ENCODE results near the gene ATXN7L1. TPM values are rescaled to one million over a fixed set of nuclear protein-coding genes. Genes with fewer than 3 reads are reported as not detected.
"Not testable (repeated sequence)": the region's sequence is repeated elsewhere in the genome, so short reads cannot be mapped to it uniquely, and the experiment has no call there.

Gene ATXN7L1
- total RNA-seq, 1 donor from 2014 or later = 2.4 TPM

DNA sequence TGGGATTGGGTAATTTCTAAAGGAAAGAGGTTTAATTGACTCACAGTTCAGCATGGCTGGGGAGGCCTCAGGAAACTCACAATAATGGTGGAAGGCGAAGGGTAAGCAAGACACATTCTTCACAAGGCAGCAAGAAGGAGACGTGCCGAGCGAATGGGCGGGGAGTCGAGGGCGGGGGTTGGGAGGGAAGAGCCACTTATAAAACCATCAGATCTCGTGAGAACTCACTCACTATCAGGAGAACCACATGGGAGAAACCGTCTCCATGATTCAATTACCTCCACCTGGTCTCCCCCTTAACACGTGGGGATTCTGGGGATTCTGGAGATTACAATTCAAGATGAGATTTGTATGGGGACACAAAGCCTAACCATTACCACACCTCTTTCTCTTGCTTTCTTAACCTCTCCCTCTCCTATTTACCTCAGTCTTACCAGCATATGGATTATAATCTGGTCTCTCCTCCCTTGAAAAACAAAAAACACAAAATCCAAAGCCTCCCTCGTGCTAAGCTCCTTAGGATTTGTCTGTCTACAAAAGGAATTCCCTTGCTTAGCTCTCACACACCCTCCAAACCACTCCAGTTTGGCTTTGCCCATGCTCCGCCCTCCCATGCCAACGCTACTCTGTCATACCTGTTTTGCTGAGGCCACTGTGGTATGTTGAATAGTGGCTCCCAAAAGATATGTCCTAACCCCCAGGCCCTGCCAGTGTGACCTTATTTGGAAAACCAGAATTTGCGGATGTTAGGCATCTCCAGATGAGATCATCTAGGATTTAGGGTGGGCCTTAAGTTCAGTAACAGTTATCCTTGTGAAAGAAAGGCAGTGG lies 275.5 kb downstream of the ATXN7L1 start:
- peak; percentile 71 for DNase-seq (ENCODE audit: low read depth)
- TF ChIP-seq, protein P1, sequence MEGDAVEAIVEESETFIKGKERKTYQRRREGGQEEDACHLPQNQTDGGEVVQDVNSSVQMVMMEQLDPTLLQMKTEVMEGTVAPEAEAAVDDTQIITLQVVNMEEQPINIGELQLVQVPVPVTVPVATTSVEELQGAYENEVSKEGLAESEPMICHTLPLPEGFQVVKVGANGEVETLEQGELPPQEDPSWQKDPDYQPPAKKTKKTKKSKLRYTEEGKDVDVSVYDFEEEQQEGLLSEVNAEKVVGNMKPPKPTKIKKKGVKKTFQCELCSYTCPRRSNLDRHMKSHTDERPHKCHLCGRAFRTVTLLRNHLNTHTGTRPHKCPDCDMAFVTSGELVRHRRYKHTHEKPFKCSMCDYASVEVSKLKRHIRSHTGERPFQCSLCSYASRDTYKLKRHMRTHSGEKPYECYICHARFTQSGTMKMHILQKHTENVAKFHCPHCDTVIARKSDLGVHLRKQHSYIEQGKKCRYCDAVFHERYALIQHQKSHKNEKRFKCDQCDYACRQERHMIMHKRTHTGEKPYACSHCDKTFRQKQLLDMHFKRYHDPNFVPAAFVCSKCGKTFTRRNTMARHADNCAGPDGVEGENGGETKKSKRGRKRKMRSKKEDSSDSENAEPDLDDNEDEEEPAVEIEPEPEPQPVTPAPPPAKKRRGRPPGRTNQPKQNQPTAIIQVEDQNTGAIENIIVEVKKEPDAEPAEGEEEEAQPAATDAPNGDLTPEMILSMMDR (IDR thresholded peaks at IDR 0.05; ENCODE audit: insufficient read depth, low read length, severe bottlenecking) = no peak
- Histone ChIP-seq H3K36me3 (ENCODE audit: control insufficient read depth, insufficient read depth, low read length) (no peaks in the 10 kb centered on the region), H3K27me3 (ENCODE audit: control insufficient read depth, insufficient read depth, low read length) (no peaks in the 10 kb centered on the region), H3K4me3 (ENCODE audit: low read depth, low read length) (no peak overlapping the region)
- FAIRE-seq = no peak

DNA sequence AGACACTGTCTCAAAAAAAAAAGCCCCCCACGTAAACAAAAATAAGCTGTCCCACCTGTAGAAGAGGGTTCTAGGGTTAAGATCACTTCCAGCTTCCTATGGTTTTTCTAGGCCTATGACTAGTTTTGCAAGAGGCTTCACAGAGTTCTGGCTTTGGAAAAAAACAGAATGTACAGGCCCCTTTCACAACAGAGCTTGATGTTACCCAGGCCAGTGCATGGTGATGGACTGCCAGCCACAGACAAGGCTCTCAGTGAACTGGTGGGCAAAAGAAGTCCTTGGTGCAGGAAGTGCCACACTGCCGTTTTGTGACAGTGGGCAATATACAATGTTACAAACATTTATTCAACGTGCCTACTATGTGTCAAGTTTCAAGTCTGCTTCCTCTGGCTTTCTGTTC lies 276.8 kb downstream of the ATXN7L1 start:
- no peaks in the 10 kb centered on the region for H3K36me3 ChIP-seq (ENCODE audit: control insufficient read depth, insufficient read depth, low read length)
- no peaks in the 10 kb centered on the region for H3K27me3 ChIP-seq (ENCODE audit: control insufficient read depth, insufficient read depth, low read length)
- no peak for DNase-seq (ENCODE audit: low read depth)
- FAIRE-seq = no peak
- TF ChIP-seq, protein P1 (IDR thresholded peaks at IDR 0.05; ENCODE audit: insufficient read depth, low read length, severe bottlenecking) = no peak
- no peak overlapping the region for H3K4me3 ChIP-seq (ENCODE audit: low read depth, low read length)

- not testable (repeated sequence) for H3K27me3 ChIP-seq (ENCODE audit: control insufficient read depth, insufficient read depth, low read length); H3K4me3 ChIP-seq (ENCODE audit: low read depth, low read length); H3K36me3 ChIP-seq (ENCODE audit: control insufficient read depth, insufficient read depth, low read length); DNase-seq (ENCODE audit: low read depth); FAIRE-seq
These were observed 277.3 kb downstream of the ATXN7L1 start for GRCh38 chr7:105599080-105599479.

- H3K4me3 ChIP-seq (ENCODE audit: low read depth, low read length) = no peak overlapping the region
- TF ChIP-seq, protein P1 (IDR thresholded peaks at IDR 0.05; ENCODE audit: insufficient read depth, low read length, severe bottlenecking) = no peak
- no peaks in the 10 kb centered on the region for H3K27me3 ChIP-seq (ENCODE audit: control insufficient read depth, insufficient read depth, low read length)
- no peaks in the 10 kb centered on the region for H3K36me3 ChIP-seq (ENCODE audit: control insufficient read depth, insufficient read depth, low read length)
- no peak for FAIRE-seq
- no peak for DNase-seq (ENCODE audit: low read depth)
These were observed 279.5 kb downstream of the ATXN7L1 start for GRCh38 chr7:105596866-105597265.

DNA sequence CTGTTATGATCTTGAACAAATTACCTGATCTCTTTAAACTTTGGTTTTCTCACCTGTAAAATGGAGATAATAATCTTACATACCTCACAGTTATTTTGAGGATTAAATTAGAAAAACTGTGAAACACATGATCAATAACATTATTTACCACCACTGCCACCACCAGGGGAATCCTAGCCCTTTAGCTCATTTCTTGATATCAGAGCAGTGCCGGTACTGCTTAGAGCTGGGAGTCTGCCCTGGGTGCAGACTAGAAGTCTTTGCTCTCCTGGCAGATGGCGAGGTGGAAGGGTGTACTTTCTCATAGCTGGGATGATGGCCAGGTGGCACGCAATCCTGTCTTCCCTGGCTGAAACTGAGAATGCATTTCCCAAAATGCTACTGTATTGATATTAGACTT lies 282.4 kb downstream of the ATXN7L1 start:
- Histone ChIP-seq H3K4me3 (ENCODE audit: low read depth, low read length) (no peak overlapping the region), H3K27me3 (ENCODE audit: control insufficient read depth, insufficient read depth, low read length) (no peaks in the 10 kb centered on the region), H3K36me3 (ENCODE audit: control insufficient read depth, insufficient read depth, low read length) (no peaks in the 10 kb centered on the region)
- FAIRE-seq (no peak), DNase-seq (ENCODE audit: low read depth) (no peak)
- TF ChIP-seq, protein P1 (IDR thresholded peaks at IDR 0.05; ENCODE audit: insufficient read depth, low read length, severe bottlenecking) = no peak

- DNase-seq (ENCODE audit: low read depth) = no peak
- Histone ChIP-seq H3K27me3 (ENCODE audit: control insufficient read depth, insufficient read depth, low read length) (no peaks in the 10 kb centered on the region), H3K36me3 (ENCODE audit: control insufficient read depth, insufficient read depth, low read length) (no peaks in the 10 kb centered on the region), H3K4me3 (ENCODE audit: low read depth, low read length) (no peak overlapping the region)
- FAIRE-seq = no peak
- TF ChIP-seq, protein P1 (IDR thresholded peaks at IDR 0.05; ENCODE audit: insufficient read depth, low read length, severe bottlenecking) = no peak
These were observed 284.9 kb downstream of the ATXN7L1 start for GRCh38 chr7:105591522-105591921.
